Sigmoid colon (tissue), 4 donors: ENCODE measurements around the gene WDR19.
"Not testable (repeated sequence)": the region's sequence is repeated elsewhere in the genome, so short reads cannot be mapped to it uniquely, and the experiment has no call there.

Experiments used
- POLR2A ChIP-seq, 2 donors: fragments of 450-650 bp; IDR thresholded peaks; one replicate each; pipeline ENCODE4 v1.6.1; 2016; ENCODE audit warnings: antibody characterized with exemption in 2 of 2, mild to moderate bottlenecking in 2 of 2, moderate library complexity in 2 of 2
- POLR2AphosphoS5 ChIP-seq, 4 donors: sonication (generic); formaldehyde crosslinking; IDR thresholded peaks; one replicate each; pipeline ENCODE4 v1.6.1; 2017; ENCODE audit warnings: antibody characterized with exemption in 4 of 4
- TF ChIP-seq, protein P1 (sequence below), 4 experiments: fragments of 450-650 bp in 3 of 4; fragments of 200-600 bp in 1 of 4; IDR thresholded peaks; one replicate each; pipeline ENCODE4 v1.5.1; 2016 to 2019; ENCODE audit warnings: antibody characterized with exemption in 4 of 4, mild to moderate bottlenecking in 3 of 4, moderate library complexity in 2 of 4

DNA sequence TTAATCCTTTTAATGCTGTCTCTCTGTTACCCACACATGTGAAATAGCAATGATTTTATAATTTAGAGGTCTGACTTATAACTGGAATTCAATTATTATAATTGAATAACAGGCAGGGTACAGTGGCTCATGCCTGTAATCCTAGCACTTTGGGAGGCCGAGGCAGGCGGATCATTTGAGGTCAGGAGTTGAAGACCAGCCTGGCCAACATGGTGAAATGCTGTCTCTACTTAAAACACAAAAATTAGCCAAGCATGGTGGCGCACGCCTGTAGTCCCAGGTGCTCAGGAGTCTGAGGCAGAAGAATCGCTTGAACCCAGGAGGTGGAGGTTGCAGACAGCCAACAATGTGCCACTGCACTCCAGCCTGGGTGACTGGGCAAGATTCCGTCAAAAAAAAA lies 95.3 kb downstream of the WDR19 start:
- TF ChIP-seq, protein P1, sequence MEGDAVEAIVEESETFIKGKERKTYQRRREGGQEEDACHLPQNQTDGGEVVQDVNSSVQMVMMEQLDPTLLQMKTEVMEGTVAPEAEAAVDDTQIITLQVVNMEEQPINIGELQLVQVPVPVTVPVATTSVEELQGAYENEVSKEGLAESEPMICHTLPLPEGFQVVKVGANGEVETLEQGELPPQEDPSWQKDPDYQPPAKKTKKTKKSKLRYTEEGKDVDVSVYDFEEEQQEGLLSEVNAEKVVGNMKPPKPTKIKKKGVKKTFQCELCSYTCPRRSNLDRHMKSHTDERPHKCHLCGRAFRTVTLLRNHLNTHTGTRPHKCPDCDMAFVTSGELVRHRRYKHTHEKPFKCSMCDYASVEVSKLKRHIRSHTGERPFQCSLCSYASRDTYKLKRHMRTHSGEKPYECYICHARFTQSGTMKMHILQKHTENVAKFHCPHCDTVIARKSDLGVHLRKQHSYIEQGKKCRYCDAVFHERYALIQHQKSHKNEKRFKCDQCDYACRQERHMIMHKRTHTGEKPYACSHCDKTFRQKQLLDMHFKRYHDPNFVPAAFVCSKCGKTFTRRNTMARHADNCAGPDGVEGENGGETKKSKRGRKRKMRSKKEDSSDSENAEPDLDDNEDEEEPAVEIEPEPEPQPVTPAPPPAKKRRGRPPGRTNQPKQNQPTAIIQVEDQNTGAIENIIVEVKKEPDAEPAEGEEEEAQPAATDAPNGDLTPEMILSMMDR (IDR thresholded peaks at IDR 0.05): not testable (repeated sequence)
- not testable (repeated sequence) for TF ChIP-seq POLR2AphosphoS5, POLR2A (IDR thresholded peaks at IDR 0.05)
